GM12892 (cell line): ENCODE data around the gene HDGFL3.
"Not testable (repeated sequence)": the region's sequence is repeated elsewhere in the genome, so short reads cannot be mapped to it uniquely, and the experiment has no call there.

Experiments
- DNase-seq: peaks from one replicate; pipeline ENCODE4 v3.0.0; 2011; ENCODE audit not compliant: insufficient read length
- FAIRE-seq: peaks from 2 replicates; lab custom pipeline; 2011; peaks lifted over from hg19 to GRCh38; lab: Jason Lieb, UNC
- POLR2A ChIP-seq: IDR thresholded peaks from 2 replicates; pipeline ENCODE4 v1.6.1; 2011; ENCODE audit warnings: low read depth, low read length, control low read depth
- POLR2AphosphoS5 ChIP-seq: IDR thresholded peaks from 2 replicates; pipeline ENCODE4 v1.6.1; 2011; ENCODE audit warnings: low read depth, low read length, control low read depth
- TAF1 ChIP-seq: IDR thresholded peaks from 2 replicates; pipeline ENCODE4 v1.6.1; 2011; ENCODE audit warnings: low read depth, mild to moderate bottlenecking, control low read depth, low read length, borderline replicate concordance

Gene HDGFL3

DNA sequence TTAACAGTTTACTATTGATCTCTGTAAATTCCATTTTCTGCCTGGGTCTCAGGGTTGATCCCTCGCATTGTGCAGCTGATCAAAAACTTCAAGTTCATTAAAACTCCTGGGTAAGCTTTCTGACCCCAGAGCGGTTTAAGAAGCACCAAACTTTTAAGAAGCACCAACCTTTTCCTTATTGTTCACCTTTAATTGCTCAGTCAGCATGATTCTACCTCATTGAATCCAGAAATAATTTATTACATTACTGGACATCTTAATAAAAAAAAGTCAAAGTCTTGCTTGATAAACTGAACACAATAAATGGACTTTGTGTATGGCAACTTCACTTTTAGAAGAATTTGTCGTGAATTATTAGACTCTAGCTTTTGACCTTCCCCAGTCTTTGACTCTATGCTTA, 46.9 kb downstream of the HDGFL3 start:
- no peak for FAIRE-seq
- DNase-seq = no peak
- TF ChIP-seq TAF1 = no peak
- TF ChIP-seq POLR2AphosphoS5 = no peak
- TF ChIP-seq POLR2A = no peak

- no peak for DNase-seq
- FAIRE-seq = no peak
- TF ChIP-seq POLR2A (no peak), POLR2AphosphoS5 (no peak)
Measured at GRCh38 chr15:83158393-83158792, 49.2 kb downstream of the HDGFL3 start.

- no peak for TF ChIP-seq POLR2A
- TF ChIP-seq TAF1 = no peak
- TF ChIP-seq POLR2AphosphoS5 = no peak
- no peak for DNase-seq
- no peak for FAIRE-seq
Measured at GRCh38 chr15:83155942-83156341, 51.7 kb downstream of the HDGFL3 start.

- no peak for DNase-seq
- no peak for FAIRE-seq
- TF ChIP-seq TAF1 (no peak), POLR2AphosphoS5 (no peak), POLR2A (no peak)
Measured at GRCh38 chr15:83153288-83153687, 54.3 kb downstream of the HDGFL3 start.

GRCh38 chr15:83144771-83145170, 62.9 kb downstream of the HDGFL3 start:
- no peak for FAIRE-seq
- TF ChIP-seq POLR2A (no peak), TAF1 (no peak), POLR2AphosphoS5 (no peak)
- DNase-seq = no peak

- FAIRE-seq, DNase-seq: not testable (repeated sequence)
Measured at GRCh38 chr15:83142151-83142550, 65.5 kb downstream of the HDGFL3 start.

DNA sequence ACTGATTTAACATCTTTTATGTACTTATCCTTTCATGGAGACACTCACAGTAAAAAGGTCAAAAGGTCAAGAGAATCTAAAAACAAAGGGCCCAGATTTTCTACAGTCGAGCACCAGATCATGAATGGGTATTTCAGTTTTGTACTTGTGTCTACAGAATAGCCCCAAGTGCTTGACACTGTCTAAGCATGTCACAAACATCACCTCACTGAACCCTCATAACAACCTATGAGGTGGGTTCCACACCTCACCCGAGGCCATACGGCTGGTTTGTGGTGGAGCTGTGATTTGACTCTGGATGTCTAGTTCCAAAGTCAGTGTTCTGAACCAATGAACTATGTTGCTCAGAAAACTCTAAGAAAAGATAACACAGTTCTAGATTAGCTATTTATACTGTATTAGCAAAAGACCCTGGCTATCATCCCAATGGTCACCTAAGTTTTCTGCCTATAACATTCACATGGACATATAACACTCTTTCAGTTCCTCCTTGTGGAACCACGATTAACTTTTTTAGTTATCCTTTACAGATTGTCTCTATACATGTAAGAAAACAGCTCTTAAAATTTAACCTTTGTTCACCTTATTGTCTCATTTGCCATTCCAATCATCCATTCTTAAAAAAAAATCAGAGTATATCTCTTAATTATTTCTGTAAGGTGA, 74.6 kb downstream of the HDGFL3 start:
- DNase-seq = no peak
- FAIRE-seq = no peak
- TF ChIP-seq POLR2A (no peak), POLR2AphosphoS5 (no peak), TAF1 (no peak)

GRCh38 chr15:83129791-83130190, 77.8 kb downstream of the HDGFL3 start:
- FAIRE-seq (no peak), DNase-seq (no peak)
- TF ChIP-seq POLR2AphosphoS5 = no peak
- TF ChIP-seq TAF1 = no peak
- TF ChIP-seq POLR2A = no peak

DNA sequence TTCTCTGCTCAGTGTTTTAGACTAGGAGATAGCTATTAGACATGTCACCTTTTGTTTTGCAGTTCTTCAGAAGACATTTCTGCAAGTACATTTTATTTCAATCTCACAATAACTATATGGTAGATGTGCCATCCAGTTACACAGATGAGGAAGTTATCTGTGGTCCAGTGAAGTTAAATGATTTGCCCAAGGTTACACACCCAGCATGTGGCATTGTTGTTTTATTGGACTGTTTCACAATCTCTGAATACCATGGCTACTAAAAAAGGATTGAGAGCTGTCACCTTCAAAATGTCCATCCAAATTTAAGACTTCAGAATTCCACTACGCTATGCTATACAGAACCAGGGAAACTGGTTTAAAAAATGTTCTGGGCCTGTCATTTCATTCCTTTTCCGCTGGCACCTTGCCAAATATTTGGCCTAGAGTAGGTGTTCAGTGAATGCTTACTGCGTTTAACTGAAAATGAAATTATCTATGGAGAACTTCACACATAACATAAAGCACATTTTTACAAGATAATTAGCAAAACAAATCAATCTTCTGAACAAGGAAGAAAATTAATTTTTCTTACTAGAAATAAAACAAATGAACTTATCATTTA, 80.0 kb downstream of the HDGFL3 start:
- TF ChIP-seq TAF1 (no peak), POLR2AphosphoS5 (no peak), POLR2A (no peak)
- FAIRE-seq (no peak), DNase-seq (no peak)

DNA sequence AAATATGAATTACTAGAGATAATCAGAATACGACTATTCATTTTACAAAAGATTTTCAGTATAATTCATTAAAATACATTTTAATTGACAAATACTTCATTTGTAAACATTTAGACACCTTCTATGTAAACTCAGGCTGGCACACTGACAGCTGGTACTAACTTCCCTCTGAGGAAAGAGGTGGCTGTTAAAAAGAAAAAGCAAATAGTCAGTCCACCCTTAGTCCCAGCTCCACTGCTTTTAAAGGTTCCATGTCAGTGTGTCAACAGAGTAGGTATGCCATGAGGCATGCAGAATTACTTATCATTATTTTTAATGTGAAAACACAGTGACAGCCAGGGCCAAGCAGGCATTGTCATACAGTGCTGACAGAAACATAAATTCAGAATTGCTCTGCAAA, 84.1 kb downstream of the HDGFL3 start:
- no peak for FAIRE-seq
- TF ChIP-seq TAF1 (no peak), POLR2A (no peak), POLR2AphosphoS5 (no peak)
- DNase-seq = no peak

- no peak for DNase-seq
- no peak for TF ChIP-seq POLR2A
- TF ChIP-seq POLR2AphosphoS5 = no peak
- TF ChIP-seq TAF1 = no peak
- FAIRE-seq = no peak
Measured at GRCh38 chr15:83119968-83120581, 87.5 kb downstream of the HDGFL3 start.

DNA sequence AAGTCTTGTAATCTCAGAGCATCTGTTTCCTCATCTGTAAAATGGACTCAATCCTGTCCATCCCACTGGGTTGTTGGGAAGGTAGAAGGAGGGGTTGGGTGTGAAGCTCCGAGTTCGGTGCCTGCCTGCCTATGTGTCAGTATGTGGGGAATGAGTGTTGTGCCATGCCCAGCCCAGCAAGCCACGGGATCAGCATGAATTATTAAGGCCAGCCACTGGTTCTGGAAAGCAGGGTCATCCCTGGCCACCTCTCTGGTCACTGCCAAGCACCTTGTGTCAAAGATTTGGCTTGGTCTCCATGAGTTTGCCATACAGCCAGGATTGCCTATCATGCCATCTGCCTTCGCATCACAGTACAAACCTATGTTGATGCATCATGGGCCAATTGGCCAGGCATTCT, 88.7 kb downstream of the HDGFL3 start:
- DNase-seq = no peak
- FAIRE-seq = no peak
- TF ChIP-seq POLR2AphosphoS5 = no peak
- no peak for TF ChIP-seq POLR2A
- TF ChIP-seq TAF1 = no peak
